Bronchial epithelial cell (primary cell): ENCODE results near the gene SLC26A4. TPM values are rescaled to one million over a fixed set of nuclear protein-coding genes. Genes with fewer than 3 reads are reported as not detected.

Experiments
- DNase-seq: peaks from one replicate; pipeline ENCODE4 v3.0.0-alpha.2; 2010; ENCODE audit warnings: low read depth
- FAIRE-seq: peaks from 2 replicates; lab custom pipeline; 2011; peaks lifted over from hg19 to GRCh38; lab: Jason Lieb, UNC
- H3K27me3 ChIP-seq: 2 replicates; pipeline ENCODE4 v1.5.1; 2011; ENCODE audit warnings: low read length; ENCODE audit not compliant: control insufficient read depth, insufficient read depth
- H3K36me3 ChIP-seq: 2 replicates; pipeline ENCODE4 v1.5.1; 2011; ENCODE audit warnings: low read length; ENCODE audit not compliant: control insufficient read depth, insufficient read depth
- H3K4me3 ChIP-seq: 2 replicates; pipeline ENCODE4 v1.5.1; 2011; ENCODE audit warnings: mild to moderate bottlenecking, low read depth, low read length, control low read depth
- CTCF ChIP-seq: IDR thresholded peaks from 2 replicates; pipeline ENCODE4 v1.5.1; 2011; ENCODE audit warnings: mild to moderate bottlenecking, moderate library complexity, low read length, control low read depth, inconsistent platforms; ENCODE audit not compliant: insufficient read depth, severe bottlenecking
- total RNA-seq: library from RNA; depleted of rRNA; stranded (reverse); fragments of >200 nt; gene quantifications from 2 replicates; pipeline ENCODE4 v1.2.1, GENCODE V29; 2014

Gene SLC26A4
- total RNA-seq, 1 donor from 2014 or later: 0.53 TPM

- H3K4me3 ChIP-seq: no peak overlapping the region
- H3K27me3 ChIP-seq: peaks cover 2% of the 10 kb centered on the region
- DNase-seq: no peak
- no peak for TF ChIP-seq CTCF
- FAIRE-seq: no peak
- H3K36me3 ChIP-seq: no peaks in the 10 kb centered on the region
Observed at GRCh38 chr7:107728276-107728675, 67.6 kb downstream of the SLC26A4 start.

- Histone ChIP-seq H3K36me3 (no peaks in the 10 kb centered on the region), H3K27me3 (no peaks in the 10 kb centered on the region), H3K4me3 (peak overlapping the region; percentile 76)
- no peak for FAIRE-seq
- TF ChIP-seq CTCF: no peak
- DNase-seq: no peak
Observed at GRCh38 chr7:107742678-107743566, 82.3 kb downstream of the SLC26A4 start.

GRCh38 chr7:107743567-107744344 is 83.1 kb downstream of the SLC26A4 start, which contains the start of gene CBLL1:
CBLL1 (plus strand) TSS chr7:107744142; CDS start chr7:107744164, 22 bp downstream.
- peaks cover under 1% of the 10 kb centered on the region for H3K36me3 ChIP-seq
- TF ChIP-seq CTCF: peak; percentile 78
- DNase-seq (peak; percentile 87), FAIRE-seq (no peak)
- H3K27me3 ChIP-seq: no peaks in the 10 kb centered on the region
- H3K4me3 ChIP-seq: peak within 1 kb of the TSS; percentile 76

- FAIRE-seq: no peak
- H3K4me3 ChIP-seq: peak overlapping the region; percentile 76
- peaks cover 2% of the 10 kb centered on the region for H3K36me3 ChIP-seq
- no peak for DNase-seq
- no peaks in the 10 kb centered on the region for H3K27me3 ChIP-seq
- TF ChIP-seq CTCF: no peak
Observed at GRCh38 chr7:107744345-107744750, 83.7 kb downstream of the SLC26A4 start.

- H3K4me3 ChIP-seq: no peak overlapping the region
Observed at GRCh38 chr7:107746006-107746405, 85.4 kb downstream of the SLC26A4 start.

More at GRCh38 chr7:107746006-107746405, 85.4 kb downstream of the SLC26A4 start:
- DNase-seq: no peak
- FAIRE-seq: no peak
- TF ChIP-seq CTCF: no peak
- Histone ChIP-seq H3K36me3 (peaks cover 4% of the 10 kb centered on the region), H3K27me3 (no peaks in the 10 kb centered on the region)
